GM12878 (cell line): ENCODE measurements around the gene GAS2L3. TPM values are rescaled to one million over a fixed set of nuclear protein-coding genes. Genes with fewer than 3 reads are reported as not detected.

Source experiments
- ATAC-seq: fragments of 200-7000 bp; cut with Tn5 transposase; 3 replicates; pipeline ENCODE4 v1.9.1; 2020; ENCODE audit warnings: mild to moderate bottlenecking, moderate library complexity
- BruUV-seq: library from RNA; stranded (reverse); fragments of 400-500 nt; replicated peaks from 2 replicates; lab custom pipeline; 2021; lab: Mats Ljungman, UMichigan
- CTCF ChIA-PET: fragments of 300-600 bp; sonication (Branson Sonifier 250); formaldehyde crosslinking; extraction: SDS; loops from one replicate; lab custom pipeline; 2021; ENCODE audit warnings: inconsistent platforms; lab: Yijun Ruan, JAX
- POLR2A ChIA-PET: fragments of 350-600 bp; formaldehyde crosslinking; extraction: SDS; loops from one replicate; lab custom pipeline; 2021; ENCODE audit warnings: inconsistent platforms; lab: Charles Lee
- RAD21 ChIA-PET: fragments of 300-600 bp; sonication (Branson Sonifier 250); formaldehyde crosslinking; loops from one replicate; lab custom pipeline; 2023; ENCODE audit warnings: antibody characterized with exemption; ENCODE audit not compliant: unreplicated experiment; lab: Charles Lee
- SMC1A ChIA-PET: fragments of 300-600 bp; sonication (Branson Sonifier 250); formaldehyde crosslinking; loops from one replicate; lab custom pipeline; 2023; ENCODE audit not compliant: unreplicated experiment, uncharacterized antibody; lab: Charles Lee
- DNase-seq: peaks from one replicate; pipeline ENCODE4 v3.0.0-alpha.2; 2011; ENCODE audit warnings: low read depth, low spot score
- FAIRE-seq: peaks from 3 replicates; lab custom pipeline; 2011; peaks lifted over from hg19 to GRCh38; lab: Jason Lieb, UNC
- H2AFZ ChIP-seq: 2 replicates; pipeline ENCODE4 v1.6.0; 2011; ENCODE audit warnings: low read depth, low read length, control low read depth; ENCODE audit not compliant: control insufficient read depth
- H3K27ac ChIP-seq: 2 replicates; pipeline ENCODE4 v1.5.1; 2011; ENCODE audit warnings: control low read depth; ENCODE audit not compliant: control insufficient read depth, insufficient read depth
- H3K27me3 ChIP-seq, 2 experiments: replicated peaks in 1 of 2; 2 replicates each; pipeline versions ENCODE4 v1.6.0 to v1.6.1; 2011; ENCODE audit warnings: low read length in 1 of 2; ENCODE audit not compliant: control insufficient read depth in 2 of 2, insufficient read depth in 2 of 2
- H3K36me3 ChIP-seq, 2 experiments: 2 replicates each; pipeline ENCODE4 v1.5.1; 2011; ENCODE audit warnings: low read length in 1 of 2; ENCODE audit not compliant: control insufficient read depth in 2 of 2, insufficient read depth in 2 of 2
- H3K4me1 ChIP-seq: 2 replicates; pipeline ENCODE4 v1.6.1; 2011; ENCODE audit warnings: mild to moderate bottlenecking, low read length, moderate library complexity, mixed read lengths; ENCODE audit not compliant: control insufficient read depth, insufficient read depth
- H3K4me2 ChIP-seq: 2 replicates; pipeline ENCODE4 v1.6.0; 2011; ENCODE audit warnings: control low read depth; ENCODE audit not compliant: control insufficient read depth, insufficient read depth
- H3K4me3 ChIP-seq: fragments of 200-600 bp; sonication (generic); 2 replicates; pipeline ENCODE4 v1.5.1; 2016
- H3K79me2 ChIP-seq: 2 replicates; pipeline ENCODE4 v1.6.0; 2011; ENCODE audit warnings: low read length; ENCODE audit not compliant: control insufficient read depth, insufficient read depth
- H3K9ac ChIP-seq: 2 replicates; pipeline ENCODE4 v1.8.0; 2011; ENCODE audit warnings: low read length, control low read depth, mixed read lengths; ENCODE audit not compliant: control insufficient read depth, insufficient read depth
- H3K9me3 ChIP-seq: replicated peaks from 3 replicates; pipeline ENCODE4 v1.5.1; 2011; ENCODE audit warnings: mild to moderate bottlenecking, low read length; ENCODE audit not compliant: control insufficient read depth, insufficient read depth
- H4K20me1 ChIP-seq: 2 replicates; pipeline ENCODE4 v1.6.0; 2011; ENCODE audit not compliant: control insufficient read depth, insufficient read depth
- BRCA1 ChIP-seq: IDR thresholded peaks from 2 replicates; pipeline ENCODE4 v1.6.1; 2011; ENCODE audit warnings: low read depth, low read length, improper control_type of control experiment
- HDAC2 ChIP-seq: fragments of 200-600 bp; sonication (generic); IDR thresholded peaks from 2 replicates; pipeline ENCODE4 v1.6.1; 2017
- HDAC6 ChIP-seq: fragments of 200-600 bp; sonication (generic); IDR thresholded peaks from one replicate; pipeline ENCODE4 v1.8.0; 2017; ENCODE audit warnings: antibody characterized with exemption; ENCODE audit not compliant: unreplicated experiment
- MLLT1 ChIP-seq: fragments of 450-650 bp; IDR thresholded peaks from 2 replicates; pipeline ENCODE4 v1.6.1; 2016; ENCODE audit warnings: mild to moderate bottlenecking
- MXI1 ChIP-seq: fragments of 150-350 bp; IDR thresholded peaks from 2 replicates; pipeline ENCODE4 v1.6.1; 2011; ENCODE audit warnings: low read depth, mild to moderate bottlenecking, inconsistent platforms, low read length, improper control_type of control experiment
- MYB ChIP-seq: fragments of 150-350 bp; IDR thresholded peaks from 2 replicates; pipeline ENCODE4 v1.6.1; 2014; ENCODE audit warnings: mild to moderate bottlenecking, low read depth, low read length, borderline replicate concordance
- ZBTB33 ChIP-seq: fragments of 450-650 bp; IDR thresholded peaks from 2 replicates; pipeline ENCODE4 v1.6.1; 2017; ENCODE audit warnings: mild to moderate bottlenecking
- ZNF384 ChIP-seq: IDR thresholded peaks from 2 replicates; pipeline ENCODE4 v1.6.1; 2012; ENCODE audit warnings: low read depth, mild to moderate bottlenecking, low read length, improper control_type of control experiment, borderline replicate concordance
- WGBS: methylation state at CpG from one replicate; pipeline ENCODE4 v1.1.6; 2016; ENCODE audit warnings: low lambda C conversion rate; ENCODE audit not compliant: insufficient replicate concordance, insufficient coverage; ENCODE audit errors: missing lambda C conversion rate; 5-methylcytosine and 5-hydroxymethylcytosine counted together
- in situ Hi-C: fragments of 300-500 bp; cut with MboI; formaldehyde crosslinking; loops from 9 replicates; pipeline ENCODE4 v1.14.3; 2018; ENCODE audit warnings: mixed read lengths
- intact Hi-C: fragments of 100-400 bp; cut with micrococcal nuclease; formaldehyde crosslinking; loops from one replicate; pipeline ENCODE4 v1.14.2; 2022; ENCODE audit not compliant: unreplicated experiment
- polyA plus RNA-seq, 11 experiments: library from polyadenylated mRNA; depleted of rRNA in 4 of 11; unstranded in 6 of 11; stranded (reverse) in 5 of 11; fragments of >200 nt; fragmentation: Nextera tagmentation in 4 of 11; fragmentation: Illumina TruSeq in 1 of 11; extraction: Ambion mirVana in 4 of 11; extraction: Trizol in 1 of 11; gene quantifications; 1 replicate in 1 of 11; 2 replicates in 10 of 11; pipeline versions ENCODE4 v1.2.1 to v1.2.3, GENCODE V29; 2011 to 2016; ENCODE audit warnings: inconsistent platforms in 2 of 11, missing spikeins in 2 of 11, low read depth in 1 of 11
- total RNA-seq, 4 experiments: library from RNA; depleted of rRNA in 3 of 4; stranded (reverse); fragments of >200 nt in 3 of 4; fragmentation: Illumina TruSeq in 1 of 4; extraction: Trizol in 1 of 4; gene quantifications; 2 replicates each; pipeline versions ENCODE4 v1.2.1 to v1.2.3, GENCODE V29; 2013 to 2021
- TF ChIP-seq, protein P1 (sequence below): IDR thresholded peaks from 2 replicates; pipeline ENCODE4 v1.6.1; 2011; ENCODE audit warnings: borderline replicate concordance, low read depth, mild to moderate bottlenecking, moderate library complexity, low read length; ENCODE audit not compliant: insufficient read depth, poor library complexity, severe bottlenecking

GAS2L3 gene
- total and polyA plus RNA-seq, 10 of the 15 experiments (the other 5 are each of a cell fraction or from before 2014, with no cell fraction given) = 0.46 to 6.6 (median 2.4) TPM

DNA sequence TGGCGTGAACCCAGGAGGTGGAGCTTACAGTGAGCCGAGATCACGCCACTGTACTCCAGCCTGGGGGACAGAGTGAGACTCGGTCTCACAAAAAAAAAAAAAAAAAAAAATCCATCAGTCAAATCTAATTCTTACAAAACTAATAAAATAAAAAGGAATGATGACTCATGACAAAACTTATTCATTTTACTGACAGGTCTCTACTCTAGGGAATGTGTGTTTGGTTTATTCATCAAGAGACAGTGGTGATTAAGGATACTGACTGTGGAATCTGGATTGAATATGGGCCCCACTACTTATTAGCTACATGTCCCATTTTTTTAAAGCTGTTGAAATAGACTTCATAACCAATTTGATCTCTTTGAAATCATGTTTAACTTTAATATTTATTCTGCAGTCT, 29.3 kb upstream of the GAS2L3 start:
- POLR2A ChIA-PET = no interaction called here
- Histone ChIP-seq H4K20me1 (no peaks in the 10 kb centered on the region), H2AFZ (no peak overlapping the region), H3K27me3 (no peaks in the 10 kb centered on the region; a peak in 1 of 4 replicates), H3K4me2 (no peak overlapping the region), H3K4me1 (no peaks in the 10 kb centered on the region), H3K9ac (no peak overlapping the region), H3K36me3 (no peaks in the 10 kb centered on the region), H3K4me3 (no peak overlapping the region), H3K9me3 (no peaks in the 10 kb centered on the region), H3K79me2 (no peaks in the 10 kb centered on the region), H3K27ac (no peak overlapping the region)
- RAD21 ChIA-PET = no interaction called here
- in situ Hi-C loops = no loop called here
- BruUV-seq = no TSS peak
- FAIRE-seq = no peak
- WGBS = 33% methylated on average over 3 of the region's 4 CpGs
- DNase-seq = no peak
- SMC1A ChIA-PET = interaction anchor here (1.3 to 1.6 kb wide), 2 partner anchors 9 to 11 kb away, joined by 4 read pairs; no protein-coding TSS in a partner anchor
- CTCF ChIA-PET = interaction anchor here (0.5 to 2.0 kb wide), 4 partner anchors 10 to 309 kb away, joined by 3 to 12 read pairs (median 4); no protein-coding TSS in a partner anchor
- intact Hi-C loops = no loop called here
- TF ChIP-seq HDAC2 = no peak
- no peak for TF ChIP-seq HDAC6
- no peak for TF ChIP-seq MXI1
- no peak for TF ChIP-seq MYB
- TF ChIP-seq ZBTB33 = no peak
- no peak for TF ChIP-seq MLLT1
- no peak for TF ChIP-seq ZNF384
- TF ChIP-seq BRCA1 = no peak
- TF ChIP-seq, protein P1, sequence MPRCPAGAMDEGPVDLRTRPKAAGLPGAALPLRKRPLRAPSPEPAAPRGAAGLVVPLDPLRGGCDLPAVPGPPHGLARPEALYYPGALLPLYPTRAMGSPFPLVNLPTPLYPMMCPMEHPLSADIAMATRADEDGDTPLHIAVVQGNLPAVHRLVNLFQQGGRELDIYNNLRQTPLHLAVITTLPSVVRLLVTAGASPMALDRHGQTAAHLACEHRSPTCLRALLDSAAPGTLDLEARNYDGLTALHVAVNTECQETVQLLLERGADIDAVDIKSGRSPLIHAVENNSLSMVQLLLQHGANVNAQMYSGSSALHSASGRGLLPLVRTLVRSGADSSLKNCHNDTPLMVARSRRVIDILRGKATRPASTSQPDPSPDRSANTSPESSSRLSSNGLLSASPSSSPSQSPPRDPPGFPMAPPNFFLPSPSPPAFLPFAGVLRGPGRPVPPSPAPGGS = no peak
- no peak for ATAC-seq
